ENCODE results near the gene EFCAB11.

DNA sequence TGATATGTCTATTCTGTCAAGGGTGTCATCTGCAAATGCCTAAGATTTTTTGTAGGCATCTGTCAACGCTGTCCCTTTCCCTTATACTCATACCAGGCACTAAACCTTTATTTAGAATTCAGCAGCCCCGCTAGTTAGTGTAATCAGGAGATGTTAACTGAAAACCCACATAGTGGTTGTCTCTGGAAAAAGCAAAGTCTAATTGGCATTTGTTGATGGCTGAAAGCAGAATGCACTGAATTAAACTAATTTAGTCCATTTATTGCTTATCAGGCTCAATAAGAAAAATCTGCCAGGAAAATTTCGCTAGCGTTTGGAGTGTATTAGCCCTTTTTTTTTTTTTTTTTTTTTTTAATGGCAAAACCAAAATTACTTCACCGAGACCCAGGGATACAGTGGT, 35.7 kb upstream of the EFCAB11 start:
- TF ChIP-seq, protein P1, sequence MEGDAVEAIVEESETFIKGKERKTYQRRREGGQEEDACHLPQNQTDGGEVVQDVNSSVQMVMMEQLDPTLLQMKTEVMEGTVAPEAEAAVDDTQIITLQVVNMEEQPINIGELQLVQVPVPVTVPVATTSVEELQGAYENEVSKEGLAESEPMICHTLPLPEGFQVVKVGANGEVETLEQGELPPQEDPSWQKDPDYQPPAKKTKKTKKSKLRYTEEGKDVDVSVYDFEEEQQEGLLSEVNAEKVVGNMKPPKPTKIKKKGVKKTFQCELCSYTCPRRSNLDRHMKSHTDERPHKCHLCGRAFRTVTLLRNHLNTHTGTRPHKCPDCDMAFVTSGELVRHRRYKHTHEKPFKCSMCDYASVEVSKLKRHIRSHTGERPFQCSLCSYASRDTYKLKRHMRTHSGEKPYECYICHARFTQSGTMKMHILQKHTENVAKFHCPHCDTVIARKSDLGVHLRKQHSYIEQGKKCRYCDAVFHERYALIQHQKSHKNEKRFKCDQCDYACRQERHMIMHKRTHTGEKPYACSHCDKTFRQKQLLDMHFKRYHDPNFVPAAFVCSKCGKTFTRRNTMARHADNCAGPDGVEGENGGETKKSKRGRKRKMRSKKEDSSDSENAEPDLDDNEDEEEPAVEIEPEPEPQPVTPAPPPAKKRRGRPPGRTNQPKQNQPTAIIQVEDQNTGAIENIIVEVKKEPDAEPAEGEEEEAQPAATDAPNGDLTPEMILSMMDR (IDR thresholded peaks at IDR 0.05) = no peak
- no peak for TF ChIP-seq ZFX (IDR thresholded peaks at IDR 0.05; ENCODE audit: borderline replicate concordance)
